LNCaP clone FGC (cell line): ENCODE data around the gene FASLG.

ENCODE experiments used
- DNase-seq: peaks from one replicate; pipeline ENCODE4 v3.0.0-alpha.2; 2011; ENCODE audit warnings: low read depth
- H3K4me3 ChIP-seq: 2 replicates; pipeline ENCODE4 v1.5.1; 2011; ENCODE audit warnings: mild to moderate bottlenecking, low read depth, low read length, control low read depth
- CTCF ChIP-seq: IDR thresholded peaks from 2 replicates; pipeline ENCODE4 v1.5.1; 2012; ENCODE audit warnings: mild to moderate bottlenecking; ENCODE audit not compliant: control insufficient read depth, insufficient read depth; ENCODE audit errors: extremely low read depth

The FASLG gene

DNA sequence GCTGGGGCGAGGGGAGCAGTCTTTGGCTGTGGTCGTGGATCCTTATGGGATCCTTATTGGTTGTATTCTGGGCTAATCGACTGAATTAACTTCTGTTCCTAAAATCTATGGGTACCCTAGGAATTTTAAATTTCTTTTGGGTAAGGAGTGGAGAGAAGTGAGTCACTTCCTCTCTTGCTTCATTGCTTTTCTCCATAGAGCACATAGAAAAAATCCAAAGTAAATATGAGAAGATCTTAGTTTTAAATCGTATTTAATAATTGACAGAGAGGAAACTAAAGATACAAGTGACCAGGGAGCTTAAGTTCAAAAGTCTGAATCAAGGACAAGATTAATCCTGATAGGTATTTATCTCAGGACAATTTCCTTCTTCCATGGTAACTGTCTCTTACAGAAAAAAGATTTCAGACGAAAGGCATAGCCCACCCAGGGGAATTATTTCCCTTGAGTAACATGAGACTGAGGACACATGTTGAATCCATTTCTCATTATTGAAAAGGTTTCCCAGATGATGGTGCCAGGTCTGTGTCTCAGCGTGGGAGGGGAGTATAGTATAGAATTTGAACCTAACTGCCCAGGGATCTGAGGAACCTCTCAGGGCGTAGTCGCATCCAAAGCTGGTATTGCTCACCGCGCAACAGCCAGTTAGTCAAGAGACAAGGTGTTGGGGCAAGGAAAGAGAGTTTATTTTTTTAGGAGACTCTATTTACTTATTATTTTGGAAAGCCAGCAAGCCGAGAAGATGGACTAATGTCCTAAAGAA lies 28.7 kb upstream of the FASLG start:
- TF ChIP-seq CTCF, result no peak
- no peak for DNase-seq
- no peak overlapping the region for H3K4me3 ChIP-seq

- no peak for TF ChIP-seq CTCF
- DNase-seq, result no peak
- H3K4me3 ChIP-seq, result no peak overlapping the region
Observed at GRCh38 chr1:172630868-172631267, 28.0 kb upstream of the FASLG start.

- H3K4me3 ChIP-seq, result no peak overlapping the region
- TF ChIP-seq CTCF, result no peak
- no peak for DNase-seq
Observed at GRCh38 chr1:172637522-172637921, 21.4 kb upstream of the FASLG start.

DNA sequence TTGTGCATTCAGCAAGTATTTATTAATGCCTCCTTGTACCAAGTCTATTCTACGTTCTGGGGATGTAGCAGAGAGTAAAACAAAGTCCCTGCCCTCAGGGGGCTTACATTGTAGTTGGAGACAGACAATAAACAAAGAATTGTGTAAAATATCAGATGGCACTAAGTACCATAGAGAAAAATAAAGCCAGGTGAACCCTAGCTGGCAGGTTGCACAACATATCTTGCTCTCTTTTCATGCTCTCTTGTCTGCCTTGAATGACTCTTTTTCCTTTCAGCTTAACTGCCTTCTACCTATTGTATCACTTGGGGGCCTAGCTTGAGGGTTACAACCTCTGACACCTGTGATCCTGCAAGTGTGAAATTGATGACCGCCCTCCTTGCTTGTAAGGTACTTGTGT lies 20.7 kb upstream of the FASLG start:
- H3K4me3 ChIP-seq, result no peak overlapping the region
- TF ChIP-seq CTCF, result no peak
- no peak for DNase-seq

- no peak for TF ChIP-seq CTCF
- DNase-seq, result no peak
- no peak overlapping the region for H3K4me3 ChIP-seq
Observed at GRCh38 chr1:172638885-172639831, 19.7 kb upstream of the FASLG start.

- H3K4me3 ChIP-seq, result no peak overlapping the region
- TF ChIP-seq CTCF, result no peak
- no peak for DNase-seq
Observed at GRCh38 chr1:172640111-172640510, 18.8 kb upstream of the FASLG start.
